Aorta (tissue), 5 donors: Measurements from ENCODE around the gene CASP1. TPM values are rescaled to one million over a fixed set of nuclear protein-coding genes. Genes with fewer than 3 reads are reported as not detected.

Source experiments
- ATAC-seq: fragments of 200-7000 bp; cut with Tn5 transposase; one replicate; pipeline ENCODE4 v1.9.1; 2022; ENCODE audit warnings: moderate library complexity; ENCODE audit not compliant: low FRiP score
- DNase-seq, 2 donors: peaks; one replicate each; pipeline ENCODE4 v3.0.0-alpha.2; 2020
- H3K27ac ChIP-seq, 2 donors: one replicate each; pipeline ENCODE4 v1.5.1; 2013; ENCODE audit warnings: low read length in 2 of 2, mild to moderate bottlenecking in 2 of 2, moderate library complexity in 2 of 2, control low read depth in 1 of 2, inconsistent platforms in 1 of 2, low read depth in 1 of 2
- H3K27me3 ChIP-seq, 2 donors: one replicate each; pipeline ENCODE4 v1.6.1; 2013; ENCODE audit warnings: control low read depth in 1 of 2, low read length in 1 of 2, mild to moderate bottlenecking in 1 of 2, moderate library complexity in 1 of 2; ENCODE audit not compliant: insufficient read depth in 2 of 2, control insufficient read depth in 1 of 2
- H3K36me3 ChIP-seq, 2 donors: one replicate each; pipeline ENCODE4 v1.6.1; 2013; ENCODE audit warnings: control low read depth in 1 of 2, low read length in 1 of 2, mild to moderate bottlenecking in 1 of 2; ENCODE audit not compliant: insufficient read depth in 2 of 2, control insufficient read depth in 1 of 2
- H3K4me1 ChIP-seq, 2 donors: one replicate each; pipeline ENCODE4 v1.6.1; 2013; ENCODE audit warnings: low read length in 2 of 2, control low read depth in 1 of 2, mild to moderate bottlenecking in 1 of 2, moderate library complexity in 1 of 2; ENCODE audit not compliant: insufficient read depth in 2 of 2, control insufficient read depth in 1 of 2
- H3K4me3 ChIP-seq, 2 donors: one replicate each; pipeline ENCODE4 v1.5.1; 2013; ENCODE audit warnings: low read length in 2 of 2, control low read depth in 1 of 2, mild to moderate bottlenecking in 1 of 2
- H3K9me3 ChIP-seq: one replicate; pipeline ENCODE4 v1.6.1; 2013; ENCODE audit warnings: mild to moderate bottlenecking, low read length; ENCODE audit not compliant: control insufficient read depth
- WGBS, 2 donors: extraction: QIAGEN DNeasy Blood & Tissue Kit; methylation state at CpG; one replicate each; pipeline ENCODE4 v1.1.7; 2013; 5-methylcytosine and 5-hydroxymethylcytosine counted together
- intact Hi-C, 2 donors: fragments of 100-400 bp; cut with DNase I; formaldehyde crosslinking; loops; one replicate each; pipeline versions ENCODE4 v1.14.2 to v1.15.0; 2022
- polyA plus RNA-seq, 2 donors: library from polyadenylated mRNA; stranded (reverse); fragments of 200-250 nt; gene quantifications; one replicate each; pipeline ENCODE4 v1.2.3, GENCODE V29; 2013
- total RNA-seq, 2 donors: library from RNA; stranded (reverse); fragmentation: NEBNext Ultra II Directional; extraction: Animal tissue kit (Norgen Biotek cat#: 25700); gene quantifications; one replicate each; pipeline ENCODE4 v1.2.1, GENCODE V29; 2021
- donor health status: healthy with polysubstance abuse.
- donor health status: Bipolar disorder and iron deficiency.
- donor health status: DM: no; HTN: no; CAD: no.
- donor health status: DM: no; HTN: no; CAD: no.
- donor health status: DM: yes; HTN: yes; CAD: no.

CASP1 gene
- total and polyA plus RNA-seq, 4 donors, result 11.5 to 32.7 (median 25.5) TPM

GRCh38 chr11:105033781-105034180 is 1.2 kb downstream of the CASP1 start:
- DNase-seq, result no peak
- no peaks in the 10 kb centered on the region for H3K36me3 ChIP-seq
- WGBS, 2 donors, result 85% methylated on average over 1 of the region's 1 CpG
- no peaks in the 10 kb centered on the region for H3K9me3 ChIP-seq
- intact Hi-C loops, result no loop called here
- no peak for ATAC-seq
- no peak overlapping the region for H3K4me3 ChIP-seq
- no peaks in the 10 kb centered on the region for H3K4me1 ChIP-seq
- no peaks in the 10 kb centered on the region for H3K27me3 ChIP-seq
- H3K27ac ChIP-seq, result no peak overlapping the region

GRCh38 chr11:105033343-105033742 is 1.6 kb downstream of the CASP1 start:
- ATAC-seq (no peak), DNase-seq (peak in 1 of 2 donors; percentile 54)
- no peaks in the 10 kb centered on the region for H3K36me3 ChIP-seq
- no peaks in the 10 kb centered on the region for H3K4me1 ChIP-seq
- no peak overlapping the region for H3K27ac ChIP-seq
- H3K27me3 ChIP-seq, result no peaks in the 10 kb centered on the region
- intact Hi-C loops, result no loop called here
- no peaks in the 10 kb centered on the region for H3K9me3 ChIP-seq
- H3K4me3 ChIP-seq, result no peak overlapping the region
- WGBS, 2 donors, result 85 to 92% methylated on average over 3 of the region's 3 CpGs

- Histone ChIP-seq H3K4me1 (no peaks in the 10 kb centered on the region), H3K9me3 (no peaks in the 10 kb centered on the region), H3K27ac (no peak overlapping the region), H3K27me3 (no peaks in the 10 kb centered on the region), H3K4me3 (no peak overlapping the region), H3K36me3 (no peaks in the 10 kb centered on the region)
- intact Hi-C loops, result no loop called here
- WGBS, 2 donors, result 94 to 96% methylated on average over 2 of the region's 2 CpGs
- ATAC-seq (no peak), DNase-seq (no peak)
These were observed 2.4 kb downstream of the CASP1 start for GRCh38 chr11:105032495-105032894.

- Histone ChIP-seq H3K27ac (no peak overlapping the region), H3K4me3 (no peak overlapping the region), H3K27me3 (no peaks in the 10 kb centered on the region), H3K36me3 (no peaks in the 10 kb centered on the region), H3K4me1 (no peaks in the 10 kb centered on the region), H3K9me3 (no peaks in the 10 kb centered on the region)
- no peak for ATAC-seq
- intact Hi-C loops, result no loop called here
- WGBS, 2 donors, result 80 to 85% methylated on average over 3 of the region's 3 CpGs
- DNase-seq, result no peak
These were observed 7.3 kb downstream of the CASP1 start for GRCh38 chr11:105027678-105028077.

- H3K27me3 ChIP-seq, result no peaks in the 10 kb centered on the region
- no peaks in the 10 kb centered on the region for H3K36me3 ChIP-seq
- no peaks in the 10 kb centered on the region for H3K9me3 ChIP-seq
- DNase-seq (no peak), ATAC-seq (no peak)
- H3K27ac ChIP-seq, result no peak overlapping the region
- intact Hi-C loops, result no loop called here
- no peak overlapping the region for H3K4me3 ChIP-seq
- no peaks in the 10 kb centered on the region for H3K4me1 ChIP-seq
- WGBS, 2 donors, result 91 to 100% methylated on average over 1 of the region's 1 CpG
These were observed 10.6 kb downstream of the CASP1 start for GRCh38 chr11:105024394-105024793.

- H3K4me1 ChIP-seq, result no peaks in the 10 kb centered on the region
- no peak within 1 kb of the TSS for H3K4me3 ChIP-seq
- ATAC-seq (no peak), DNase-seq (no peak)
- intact Hi-C loops, result no loop called here
- H3K27ac ChIP-seq, result no peak within 1 kb of the TSS
- no peaks in the 10 kb centered on the region for H3K27me3 ChIP-seq
- H3K9me3 ChIP-seq, result no peaks in the 10 kb centered on the region
- no peaks in the 10 kb centered on the region for H3K36me3 ChIP-seq
These were observed 11.9 kb downstream of the CASP1 start, which contains the start of gene CASP5 for GRCh38 chr11:105023003-105023402. CASP5 (minus strand) TSS chr11:105023168; CDS start chr11:105023136, 32 bp downstream.

- ATAC-seq (no peak), DNase-seq (no peak)
- Histone ChIP-seq H3K36me3 (no peaks in the 10 kb centered on the region), H3K4me1 (no peaks in the 10 kb centered on the region), H3K4me3 (no peak overlapping the region), H3K9me3 (no peaks in the 10 kb centered on the region), H3K27ac (no peak overlapping the region), H3K27me3 (no peaks in the 10 kb centered on the region)
- intact Hi-C loops, result no loop called here
- WGBS, 2 donors, result 53 to 55% methylated on average over 2 of the region's 2 CpGs
These were observed 12.4 kb downstream of the CASP1 start for GRCh38 chr11:105022527-105022926.

GRCh38 chr11:105007463-105007862 is 27.5 kb downstream of the CASP1 start:
- Histone ChIP-seq H3K9me3 (no peaks in the 10 kb centered on the region), H3K27me3 (no peaks in the 10 kb centered on the region), H3K36me3 (no peaks in the 10 kb centered on the region), H3K27ac (no peak overlapping the region), H3K4me1 (no peaks in the 10 kb centered on the region), H3K4me3 (no peak overlapping the region)
- ATAC-seq (no peak), DNase-seq (no peak)
- intact Hi-C loops, result no loop called here

GRCh38 chr11:105005451-105005845 is 29.5 kb downstream of the CASP1 start:
- 84 to 88% methylated on average over 3 of the region's 3 CpGs for WGBS, 2 donors
- Histone ChIP-seq H3K27me3 (no peaks in the 10 kb centered on the region), H3K4me3 (no peak overlapping the region), H3K36me3 (no peaks in the 10 kb centered on the region), H3K9me3 (no peaks in the 10 kb centered on the region), H3K27ac (no peak overlapping the region), H3K4me1 (no peaks in the 10 kb centered on the region)
- no peak for ATAC-seq
- DNase-seq, result no peak
- intact Hi-C loops, result no loop called here
